H1 (cell line): ENCODE measurements around the gene FAM151A.

Source experiments
- PHF8 ChIP-seq: fragments of 200-600 bp; sonication (generic); conservative IDR thresholded peaks from 2 replicates; pipeline ENCODE4 v1.7.1; 2012; ENCODE audit warnings: low read depth, mild to moderate bottlenecking, inconsistent platforms, low read length, moderate library complexity
- POLR2A ChIP-seq, 2 experiments: IDR thresholded peaks; 1 replicate in 1 of 2; 2 replicates in 1 of 2; pipeline ENCODE4 v1.6.1; 2011; ENCODE audit warnings: low read depth in 2 of 2, low read length in 2 of 2, mild to moderate bottlenecking in 2 of 2; ENCODE audit errors: control extremely low read depth in 1 of 2
- SIN3A ChIP-seq, 2 experiments: IDR thresholded peaks in 1 of 2; conservative IDR thresholded peaks in 1 of 2; 2 replicates each; pipeline ENCODE4 v1.6.1; 2011 to 2012; ENCODE audit warnings: low read length in 2 of 2, improper control_type of control experiment in 1 of 2, low read depth in 1 of 2, mild to moderate bottlenecking in 1 of 2
- SRF ChIP-seq: IDR thresholded peaks from 2 replicates; pipeline ENCODE4 v1.6.1; 2011; ENCODE audit warnings: mild to moderate bottlenecking, low read depth, low read length, moderate library complexity
- TF ChIP-seq, protein P1 (sequence below), 3 experiments: IDR thresholded peaks; 1 replicate in 2 of 3; 2 replicates in 1 of 3; pipeline versions ENCODE4 v1.5.1 to v1.6.1; 2011; ENCODE audit warnings: low read length in 3 of 3, mild to moderate bottlenecking in 3 of 3, inconsistent platforms in 2 of 3, low read depth in 1 of 3, moderate library complexity in 1 of 3; ENCODE audit not compliant: insufficient read depth in 1 of 3; ENCODE audit errors: control extremely low read depth in 1 of 3

DNA sequence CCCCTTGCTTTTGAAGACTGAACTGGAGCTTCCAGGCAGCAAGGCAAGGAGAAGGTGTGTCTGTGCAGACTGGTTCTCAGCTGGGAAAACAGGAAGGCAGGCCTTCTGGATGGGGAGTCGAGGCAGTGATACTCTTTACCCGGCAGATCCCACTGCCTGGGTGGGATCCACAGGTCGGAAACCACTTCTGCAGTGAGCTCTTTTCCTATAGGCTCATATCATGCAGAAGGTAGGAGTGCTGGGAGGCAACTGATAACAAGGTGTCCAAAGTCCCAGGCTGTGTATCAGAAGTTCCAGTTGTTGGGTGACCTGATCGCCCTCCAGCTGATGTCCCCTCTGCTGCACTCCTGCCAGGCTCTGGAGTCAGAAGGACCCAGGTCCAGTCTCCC lies 58.2 kb downstream of the FAM151A start:
- TF ChIP-seq PHF8 (no peak), SRF (no peak), SIN3A (conservative IDR thresholded peaks at IDR 0.05 in 1 of 2, IDR thresholded peaks at IDR 0.05 in 1 of 2; ENCODE audit: low read depth in 1 of 2, low read length in 2 of 2) (no peak), POLR2A (IDR thresholded peaks at IDR 0.05; ENCODE audit: control extremely low read depth in 1 of 2, low read depth in 2 of 2, low read length in 2 of 2) (no peak)
- TF ChIP-seq, protein P1, sequence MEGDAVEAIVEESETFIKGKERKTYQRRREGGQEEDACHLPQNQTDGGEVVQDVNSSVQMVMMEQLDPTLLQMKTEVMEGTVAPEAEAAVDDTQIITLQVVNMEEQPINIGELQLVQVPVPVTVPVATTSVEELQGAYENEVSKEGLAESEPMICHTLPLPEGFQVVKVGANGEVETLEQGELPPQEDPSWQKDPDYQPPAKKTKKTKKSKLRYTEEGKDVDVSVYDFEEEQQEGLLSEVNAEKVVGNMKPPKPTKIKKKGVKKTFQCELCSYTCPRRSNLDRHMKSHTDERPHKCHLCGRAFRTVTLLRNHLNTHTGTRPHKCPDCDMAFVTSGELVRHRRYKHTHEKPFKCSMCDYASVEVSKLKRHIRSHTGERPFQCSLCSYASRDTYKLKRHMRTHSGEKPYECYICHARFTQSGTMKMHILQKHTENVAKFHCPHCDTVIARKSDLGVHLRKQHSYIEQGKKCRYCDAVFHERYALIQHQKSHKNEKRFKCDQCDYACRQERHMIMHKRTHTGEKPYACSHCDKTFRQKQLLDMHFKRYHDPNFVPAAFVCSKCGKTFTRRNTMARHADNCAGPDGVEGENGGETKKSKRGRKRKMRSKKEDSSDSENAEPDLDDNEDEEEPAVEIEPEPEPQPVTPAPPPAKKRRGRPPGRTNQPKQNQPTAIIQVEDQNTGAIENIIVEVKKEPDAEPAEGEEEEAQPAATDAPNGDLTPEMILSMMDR (IDR thresholded peaks at IDR 0.05; ENCODE audit: control extremely low read depth in 1 of 3, insufficient read depth in 1 of 3, low read depth in 1 of 3, low read length in 3 of 3): no peak
